Mesodermal cell (in vitro differentiated cells): ENCODE results near the gene FXYD1. TPM values are rescaled to one million over a fixed set of nuclear protein-coding genes. Genes with fewer than 3 reads are reported as not detected.

Source experiments
- H3K27ac ChIP-seq: 2 replicates; pipeline ENCODE4 v1.7.0; 2013; ENCODE audit warnings: mild to moderate bottlenecking, low read depth, low read length, moderate library complexity; ENCODE audit not compliant: severe bottlenecking
- H3K36me3 ChIP-seq: 2 replicates; pipeline ENCODE4 v1.7.1; 2013; ENCODE audit warnings: mild to moderate bottlenecking, low read length, moderate library complexity; ENCODE audit not compliant: control insufficient read depth, insufficient read depth
- H3K4me1 ChIP-seq: one replicate; pipeline ENCODE4 v1.7.1; 2013; ENCODE audit warnings: mild to moderate bottlenecking, low read length; ENCODE audit not compliant: insufficient read depth, control insufficient read depth, poor library complexity, severe bottlenecking
- H3K4me3 ChIP-seq: 2 replicates; pipeline ENCODE4 v1.7.0; 2013; ENCODE audit warnings: low read length, control low read depth, mild to moderate bottlenecking; ENCODE audit not compliant: insufficient read depth, poor library complexity, severe bottlenecking; ENCODE audit errors: extremely low read depth
- H3K9me3 ChIP-seq: 2 replicates; pipeline ENCODE4 v1.7.1; 2013; ENCODE audit warnings: mild to moderate bottlenecking, low read length, moderate library complexity; ENCODE audit not compliant: control insufficient read depth
- WGBS, 2 experiments: methylation state at CpG; one replicate each; pipeline ENCODE4 v1.1.5; 2013; ENCODE audit warnings: missing lambda C conversion rate in 2 of 2; ENCODE audit not compliant: insufficient coverage in 2 of 2; 5-methylcytosine and 5-hydroxymethylcytosine counted together
- polyA plus RNA-seq, 2 experiments: library from polyadenylated mRNA; stranded (reverse); fragments of 50-300 nt; gene quantifications; one replicate each; pipeline ENCODE4 v1.2.3, GENCODE V29; 2013

Gene FXYD1
- 4.2 TPM for polyA plus RNA-seq (2013, experiment 1 of 2)
- polyA plus RNA-seq (2013, experiment 2 of 2) = not detected

DNA sequence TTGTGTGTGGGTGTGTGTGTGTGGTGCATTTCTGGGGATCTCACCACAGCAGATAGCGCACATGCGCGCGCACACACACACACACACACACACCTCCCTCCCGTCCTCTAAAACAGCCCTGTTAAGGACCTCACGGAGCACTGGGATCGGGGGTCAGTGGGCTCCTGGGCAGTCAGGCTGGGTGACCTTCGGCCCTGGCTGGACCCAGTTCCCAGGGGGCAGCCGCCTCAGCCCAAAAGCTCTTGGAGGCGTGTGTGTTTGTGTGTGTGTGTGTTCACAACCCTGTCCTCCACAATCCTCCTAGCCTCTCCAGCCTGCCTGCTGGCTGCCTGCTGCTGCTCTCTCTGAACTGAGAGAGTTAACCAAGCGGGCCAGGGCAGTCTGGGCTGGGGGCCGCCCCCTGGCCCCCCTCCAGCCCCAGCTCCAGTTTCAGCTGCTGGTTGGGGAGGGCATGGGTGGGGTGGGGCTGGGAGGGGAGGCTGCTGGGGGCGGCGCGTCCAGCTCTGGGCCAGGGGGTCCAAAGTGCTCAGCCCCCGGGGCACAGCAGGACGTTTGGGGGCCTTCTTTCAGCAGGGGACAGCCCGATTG, at the start of gene FXYD1:
Gene FXYD1, plus strand, starts transcription at position 520 of the 588 bp plus-strand sequence. CDS start 1,256 bp downstream, outside the sequence.
- H3K4me3 ChIP-seq = no peak within 1 kb of the TSS
- peak within 1 kb of the TSS; percentile 36 for H3K27ac ChIP-seq
- H3K9me3 ChIP-seq = no peaks in the 10 kb centered on the region
- no peaks in the 10 kb centered on the region for H3K36me3 ChIP-seq
- peaks cover 16% of the 10 kb centered on the region for H3K4me1 ChIP-seq
- WGBS, 2 experiments = 71 to 94% methylated on average over 7 to 8 of the region's 18 CpGs

GRCh38 chr19:35089554-35089953, 49.1 kb upstream of the FXYD1 start:
- peaks cover 12% of the 10 kb centered on the region for H3K4me1 ChIP-seq
- no peak overlapping the region for H3K4me3 ChIP-seq
- H3K36me3 ChIP-seq = no peaks in the 10 kb centered on the region
- no peaks in the 10 kb centered on the region for H3K9me3 ChIP-seq
- no peak overlapping the region for H3K27ac ChIP-seq
- WGBS, 2 experiments = 91 to 100% methylated on average over 4 to 6 of the region's 8 CpGs

DNA sequence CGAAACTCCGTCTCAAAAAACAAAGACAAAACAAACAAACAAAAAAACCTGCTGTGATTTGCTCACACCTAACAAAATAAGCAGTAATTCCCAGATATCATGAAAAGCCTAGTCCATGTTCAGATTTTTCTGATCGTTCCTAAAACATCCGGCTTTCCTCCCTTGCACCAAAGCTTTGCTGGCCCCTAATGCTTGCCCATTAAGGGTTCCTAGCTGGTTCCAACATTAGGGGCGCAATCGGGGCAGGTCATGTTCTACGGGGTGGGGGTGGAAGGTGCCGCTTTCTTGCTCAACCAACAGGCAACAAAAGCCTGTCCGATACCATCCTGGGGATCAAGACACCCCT, 48.5 kb upstream of the FXYD1 start:
- no peak overlapping the region for H3K27ac ChIP-seq
- no peaks in the 10 kb centered on the region for H3K36me3 ChIP-seq
- H3K9me3 ChIP-seq = no peaks in the 10 kb centered on the region
- WGBS, 2 experiments = 82 to 85% methylated on average over 7 to 9 of the region's 9 CpGs
- no peak overlapping the region for H3K4me3 ChIP-seq
- H3K4me1 ChIP-seq = peaks cover 12% of the 10 kb centered on the region

DNA sequence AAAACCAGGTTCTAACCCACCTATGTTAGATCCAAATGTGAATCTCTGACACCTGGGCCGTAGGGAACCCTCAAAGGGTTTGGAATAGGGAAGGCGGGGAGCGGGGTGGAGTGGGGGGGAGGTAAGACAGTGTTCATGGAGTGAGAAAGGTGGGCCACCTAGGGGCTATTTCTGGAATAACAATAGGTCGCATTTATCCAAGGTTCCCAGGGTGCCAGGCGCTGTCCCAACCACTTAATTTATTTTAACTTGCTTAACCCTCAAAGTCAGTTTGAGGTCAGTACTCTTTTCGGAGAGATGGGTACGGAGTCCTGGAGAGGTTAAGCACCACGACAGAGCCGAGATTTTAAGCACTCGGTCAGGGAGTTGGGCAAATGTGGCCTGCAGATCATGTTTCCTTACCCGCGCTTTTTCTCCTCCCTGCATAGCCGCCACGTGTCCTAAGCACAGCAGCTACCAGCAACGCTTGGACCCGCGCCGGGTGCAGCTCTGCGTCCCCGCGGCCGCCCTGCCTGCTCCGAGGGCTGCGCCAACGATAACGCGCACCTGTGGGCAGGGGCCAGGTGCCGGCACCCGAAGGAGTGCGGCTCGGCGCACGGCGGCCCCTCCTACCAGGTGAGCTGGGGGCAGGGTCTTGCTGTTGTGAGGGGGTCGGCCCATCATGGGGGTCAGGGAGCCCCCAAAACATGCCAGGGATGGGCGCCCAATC, 48.0 kb upstream of the FXYD1 start:
- H3K9me3 ChIP-seq = no peaks in the 10 kb centered on the region
- WGBS, 2 experiments = 48 to 49% methylated on average over 26 to 33 of the region's 36 CpGs
- H3K27ac ChIP-seq = no peak overlapping the region
- H3K4me1 ChIP-seq = peaks cover 12% of the 10 kb centered on the region
- H3K36me3 ChIP-seq = no peaks in the 10 kb centered on the region
- no peak overlapping the region for H3K4me3 ChIP-seq

- Histone ChIP-seq H3K27ac (no peak overlapping the region), H3K36me3 (no peaks in the 10 kb centered on the region), H3K9me3 (no peaks in the 10 kb centered on the region), H3K4me3 (no peak overlapping the region), H3K4me1 (peaks cover 6% of the 10 kb centered on the region)
- 95 to 97% methylated on average over 5 of the region's 5 CpGs for WGBS, 2 experiments
Measured at GRCh38 chr19:35093430-35093829, 45.2 kb upstream of the FXYD1 start.

DNA sequence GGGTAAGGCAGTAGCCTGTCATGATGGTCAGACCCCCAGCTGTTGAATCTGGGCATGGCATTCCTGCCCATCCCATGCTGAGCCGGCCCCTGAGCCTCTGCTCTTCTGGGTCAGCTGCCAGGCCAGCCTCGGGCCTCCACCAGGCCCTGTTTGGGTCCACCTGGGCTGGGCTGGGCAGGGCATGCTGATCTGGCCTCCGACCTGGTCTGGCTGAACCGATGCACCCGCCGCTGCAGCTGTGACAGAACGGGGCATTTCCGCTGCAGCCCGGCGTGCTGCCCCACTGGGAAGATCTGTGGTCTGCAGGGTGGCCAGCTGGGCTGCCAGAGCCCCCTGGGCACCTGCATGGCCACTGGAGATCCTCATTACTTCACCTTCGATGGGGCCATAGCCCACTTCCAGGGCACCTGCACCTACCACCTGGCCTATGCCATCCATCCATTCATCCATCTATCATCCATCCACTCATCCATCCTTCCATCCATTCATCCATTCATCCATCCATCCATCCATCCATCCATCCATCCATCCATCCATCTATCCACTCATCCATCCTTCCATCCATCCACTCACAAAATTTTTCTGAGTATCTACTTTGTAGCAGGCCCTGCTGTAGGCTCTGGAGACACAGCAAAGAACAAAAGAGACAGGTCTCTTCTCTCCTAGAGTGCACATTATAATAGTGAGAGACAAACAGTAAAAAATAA, 44.5 kb upstream of the FXYD1 start:
- WGBS, 2 experiments = 89 to 92% methylated on average over 11 of the region's 11 CpGs
- Histone ChIP-seq H3K27ac (no peak overlapping the region), H3K4me3 (no peak overlapping the region), H3K9me3 (no peaks in the 10 kb centered on the region), H3K36me3 (no peaks in the 10 kb centered on the region), H3K4me1 (no peaks in the 10 kb centered on the region)

- 93 to 96% methylated on average over 3 to 4 of the region's 4 CpGs for WGBS, 2 experiments
- H3K36me3 ChIP-seq = no peaks in the 10 kb centered on the region
- H3K27ac ChIP-seq = no peak overlapping the region
- H3K9me3 ChIP-seq = no peaks in the 10 kb centered on the region
- no peaks in the 10 kb centered on the region for H3K4me1 ChIP-seq
- no peak overlapping the region for H3K4me3 ChIP-seq
Measured at GRCh38 chr19:35094656-35095055, 44.0 kb upstream of the FXYD1 start.

DNA sequence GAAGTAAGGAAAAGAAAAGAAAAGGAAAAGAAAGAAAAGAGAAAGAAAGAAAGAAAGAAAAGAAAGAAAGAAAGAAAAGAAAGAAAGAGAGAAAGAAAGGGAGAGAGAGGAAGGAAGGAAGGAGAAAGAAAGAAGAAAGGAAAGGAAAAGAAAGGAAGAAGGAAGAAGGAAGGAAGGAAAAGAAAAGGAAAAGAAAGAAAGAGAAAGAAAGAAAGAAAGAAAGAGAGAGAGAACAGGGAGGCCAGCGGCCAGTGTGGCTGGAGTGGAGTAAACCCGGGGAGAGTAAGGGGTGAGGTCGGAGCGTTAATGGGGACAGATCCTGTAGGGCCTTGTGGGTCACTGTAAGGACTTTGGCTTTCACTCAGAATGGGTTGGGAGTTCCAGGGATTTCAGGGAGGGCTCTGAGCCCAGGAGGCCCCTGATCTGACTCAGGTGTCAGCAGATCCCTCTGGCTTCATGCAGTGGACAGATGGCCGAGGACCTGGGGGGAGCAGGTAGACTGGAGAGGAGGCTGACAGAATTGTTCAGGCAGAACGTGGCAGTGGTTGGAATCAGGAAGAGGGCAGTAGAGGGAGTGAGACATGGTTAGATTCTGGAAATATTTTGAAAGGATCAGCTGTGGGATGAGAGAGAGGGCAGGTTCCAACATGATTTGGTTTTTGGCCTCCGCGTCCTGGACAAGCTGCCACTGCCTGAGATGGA, 42.8 kb upstream of the FXYD1 start:
- 76 to 79% methylated on average over 8 of the region's 8 CpGs for WGBS, 2 experiments
- no peak overlapping the region for H3K27ac ChIP-seq
- no peak overlapping the region for H3K4me3 ChIP-seq
- no peaks in the 10 kb centered on the region for H3K4me1 ChIP-seq
- H3K36me3 ChIP-seq = no peaks in the 10 kb centered on the region
- no peaks in the 10 kb centered on the region for H3K9me3 ChIP-seq

GRCh38 chr19:35098413-35099049, 40.1 kb upstream of the FXYD1 start:
- no peaks in the 10 kb centered on the region for H3K4me1 ChIP-seq
- H3K4me3 ChIP-seq = no peak overlapping the region
- no peak overlapping the region for H3K27ac ChIP-seq
- 93 to 95% methylated on average over 25 to 28 of the region's 29 CpGs for WGBS, 2 experiments
- H3K9me3 ChIP-seq = no peaks in the 10 kb centered on the region
- H3K36me3 ChIP-seq = no peaks in the 10 kb centered on the region

DNA sequence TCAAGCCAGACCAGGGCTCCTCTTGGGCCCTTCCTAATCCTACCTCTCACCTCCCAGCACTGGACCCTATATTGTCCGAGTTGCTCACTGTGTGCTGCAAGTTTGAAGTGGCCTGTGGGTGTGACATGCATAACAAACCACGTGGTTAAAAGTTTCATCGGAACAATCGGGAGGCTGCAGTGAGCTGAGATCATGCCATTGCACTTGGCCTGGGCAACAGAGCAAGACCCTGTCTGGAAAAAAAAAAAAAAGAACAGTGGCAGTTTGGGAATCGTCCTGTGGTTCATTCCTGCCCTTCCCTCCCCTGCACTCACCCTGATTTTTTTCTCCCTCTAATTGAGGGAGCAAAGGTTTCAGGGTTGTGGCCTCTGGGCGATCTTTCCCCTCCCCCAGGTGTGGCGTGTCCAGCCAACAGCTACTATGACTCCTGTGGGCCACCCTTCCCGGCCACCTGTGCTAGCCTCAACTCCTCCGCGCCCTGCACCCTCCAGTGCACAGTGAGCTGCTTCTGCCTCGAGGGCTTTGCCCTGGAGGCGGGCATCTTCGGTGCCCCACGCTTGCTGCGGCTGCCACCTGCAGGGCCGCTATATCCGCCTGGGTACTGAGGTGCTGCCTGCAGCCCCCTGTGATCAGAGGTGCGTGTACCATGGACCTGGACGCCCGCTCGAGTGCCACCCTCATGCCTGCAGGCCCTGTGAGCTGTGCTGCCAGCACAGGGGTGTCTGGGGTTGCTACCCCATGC, 39.3 kb upstream of the FXYD1 start:
- Histone ChIP-seq H3K27ac (no peak overlapping the region), H3K4me3 (no peak overlapping the region), H3K9me3 (no peaks in the 10 kb centered on the region), H3K36me3 (no peaks in the 10 kb centered on the region), H3K4me1 (no peaks in the 10 kb centered on the region)
- WGBS, 2 experiments = 86 to 88% methylated on average over 20 of the region's 21 CpGs
